Testis (tissue), 3 donors: ENCODE measurements around the gene A1BG. TPM values are rescaled to one million over a fixed set of nuclear protein-coding genes. Genes with fewer than 3 reads are reported as not detected.

Experiments used
- DNase-seq: peaks from one replicate; pipeline ENCODE4 v3.0.0-alpha.2; 2019
- H3K27ac ChIP-seq, 2 donors: fragments of 200-600 bp; sonication (generic); one replicate each; pipeline ENCODE4 v1.5.1; 2019
- H3K27me3 ChIP-seq: fragments of 200-600 bp; sonication (generic); one replicate; pipeline ENCODE4 v1.5.1; 2019
- H3K36me3 ChIP-seq: fragments of 200-600 bp; sonication (generic); one replicate; pipeline ENCODE4 v1.5.1; 2017; ENCODE audit warnings: low read depth; ENCODE audit errors: missing control alignments
- H3K4me1 ChIP-seq: fragments of 200-600 bp; sonication (generic); one replicate; pipeline ENCODE4 v1.5.1; 2019
- H3K4me3 ChIP-seq, 2 donors: fragments of 200-600 bp; sonication (generic); one replicate each; pipeline ENCODE4 v1.5.1; 2017 to 2019
- H3K9me3 ChIP-seq: fragments of 200-600 bp; sonication (generic); one replicate; pipeline ENCODE4 v1.5.1; 2017
- CTCF ChIP-seq, 3 experiments: fragments of 450-650 bp in 2 of 3; fragments of 200-600 bp in 1 of 3; sonication (generic) in 1 of 3; IDR thresholded peaks; one replicate each; pipeline ENCODE4 v1.5.1; 2016 to 2019; ENCODE audit warnings: antibody characterized with exemption in 3 of 3, mild to moderate bottlenecking in 2 of 3, moderate library complexity in 1 of 3
- POLR2A ChIP-seq: fragments of 450-650 bp; IDR thresholded peaks from one replicate; pipeline ENCODE4 v1.6.1; 2017; ENCODE audit warnings: antibody characterized with exemption, mild to moderate bottlenecking, moderate library complexity
- WGBS, 2 donors: methylation state at CpG; one replicate each; pipeline ENCODE4 v1.1.5; 2018; 5-methylcytosine and 5-hydroxymethylcytosine counted together
- intact Hi-C: fragments of 100-400 bp; cut with DNase I; formaldehyde crosslinking; loops from one replicate; pipeline ENCODE4 v1.15.1; 2023; ENCODE audit warnings: low total_unique reads
- polyA plus RNA-seq: library from polyadenylated mRNA; stranded (reverse); fragments of 350-450 nt; fragmentation: Illumina TruSeq; extraction: RNeasy Lipid Tissue Mini Kit (QIAGEN cat#74804); gene quantifications from one replicate; pipeline ENCODE4 v1.2.3, GENCODE V29; 2014; ENCODE audit warnings: low read depth, low replicate concordance; ENCODE audit not compliant: insufficient read depth
- total RNA-seq, 2 donors: library from RNA; depleted of rRNA; stranded (reverse); fragments of >200 nt; gene quantifications; one replicate each; pipeline ENCODE4 v1.2.3, GENCODE V29; 2016

Gene A1BG
- total and polyA plus RNA-seq, 3 donors from 2014 or later = 3.5 to 13.1 (median 4.5) TPM

- no peak overlapping the region for H3K4me3 ChIP-seq
- no peaks in the 10 kb centered on the region for H3K4me1 ChIP-seq
- no peaks in the 10 kb centered on the region for H3K9me3 ChIP-seq
- TF ChIP-seq POLR2A (no peak), CTCF (IDR thresholded peaks at IDR 0.05) (no peak)
- WGBS, 2 donors = 88 to 90% methylated on average over 3 to 5 of the region's 5 CpGs
- H3K27ac ChIP-seq = no peak overlapping the region
- H3K36me3 ChIP-seq = no peaks in the 10 kb centered on the region
- no peaks in the 10 kb centered on the region for H3K27me3 ChIP-seq
- DNase-seq = no peak
- intact Hi-C loops = no loop called here
Measured at GRCh38 chr19:58364146-58364545, 10.9 kb upstream of the A1BG start.

DNA sequence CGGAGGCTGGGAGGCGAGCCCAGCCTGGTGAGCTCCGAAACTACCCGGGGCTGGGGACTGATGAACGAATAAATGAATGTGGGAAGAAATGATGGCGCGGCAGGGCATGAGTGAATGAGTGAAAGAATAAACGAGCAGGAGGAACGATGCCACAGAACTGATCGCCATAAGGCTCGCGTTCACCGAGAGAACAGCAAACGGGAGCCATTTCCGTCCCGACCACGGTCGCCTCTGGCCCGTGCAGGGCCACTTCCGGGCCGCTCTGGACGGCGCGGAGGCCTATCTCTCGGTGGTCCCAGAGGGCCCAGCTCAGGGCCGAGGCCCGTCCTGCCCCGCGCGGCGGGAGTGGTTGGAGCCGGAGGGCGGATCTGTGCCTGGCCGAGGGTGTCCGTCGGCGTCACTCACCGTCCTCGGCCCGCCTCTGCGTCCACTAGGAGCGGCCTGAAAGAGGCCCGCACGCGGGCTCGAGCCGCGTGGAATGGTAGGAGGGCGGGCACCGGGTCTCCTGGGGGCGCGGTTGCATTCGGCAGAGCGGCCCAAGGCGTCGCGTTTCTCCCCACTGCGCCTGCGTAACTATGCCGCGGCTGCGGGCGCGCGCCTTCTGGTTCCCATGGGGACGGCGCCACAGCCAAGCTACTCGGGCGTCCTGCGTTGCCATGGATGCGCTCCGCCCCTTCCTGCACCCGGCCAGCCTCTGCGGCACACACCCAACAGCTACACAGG, 9.1 kb upstream of the A1BG start, which contains the start of gene ZNF497:
Gene ZNF497, minus strand, starts transcription at position 480 of the 723 bp plus-strand sequence. CDS start 5,116 bp downstream, outside the sequence.
- 0% methylated on average over 11 to 62 of the region's 74 CpGs for WGBS, 2 donors
- H3K4me3 ChIP-seq = peak within 1 kb of the TSS; percentile 75 to 89
- peak; percentile 98 for DNase-seq
- TF ChIP-seq CTCF (IDR thresholded peaks at IDR 0.05) (peak in 1 of 3 experiments; percentile 19), POLR2A (no peak)
- no peaks in the 10 kb centered on the region for H3K9me3 ChIP-seq
- no peaks in the 10 kb centered on the region for H3K4me1 ChIP-seq
- peak within 1 kb of the TSS; percentile 87 to 88 for H3K27ac ChIP-seq
- no peaks in the 10 kb centered on the region for H3K27me3 ChIP-seq
- intact Hi-C loops = no loop called here
- H3K36me3 ChIP-seq = no peaks in the 10 kb centered on the region

DNA sequence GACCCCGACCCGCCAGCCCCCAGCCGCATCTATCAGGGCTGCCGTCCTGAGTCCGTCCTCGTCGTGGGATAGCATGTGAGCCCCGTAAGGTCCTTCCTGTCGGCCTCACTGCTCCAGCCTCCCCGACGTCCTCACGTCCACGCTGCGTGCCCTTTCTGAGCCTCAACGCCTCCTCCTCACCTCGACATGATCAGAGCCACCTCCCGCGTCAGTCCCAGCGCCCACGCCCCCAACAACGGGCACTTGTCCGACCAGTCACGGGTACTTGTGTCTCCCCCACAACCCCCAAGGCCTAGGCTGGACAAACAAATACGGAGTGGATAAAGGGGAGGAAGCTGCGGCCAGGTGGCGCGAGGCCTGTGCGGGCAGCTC, 8.6 kb upstream of the A1BG start:
- WGBS, 2 donors = 2 to 5% methylated on average over 20 to 28 of the region's 28 CpGs
- TF ChIP-seq CTCF (IDR thresholded peaks at IDR 0.05) (no peak), POLR2A (no peak)
- Histone ChIP-seq H3K9me3 (no peaks in the 10 kb centered on the region), H3K36me3 (no peaks in the 10 kb centered on the region), H3K27me3 (no peaks in the 10 kb centered on the region), H3K4me1 (no peaks in the 10 kb centered on the region), H3K4me3 (peak overlapping the region; percentile 75 to 89), H3K27ac (peak overlapping the region; percentile 87 to 88)
- DNase-seq = peak; percentile 63
- intact Hi-C loops = no loop called here

DNA sequence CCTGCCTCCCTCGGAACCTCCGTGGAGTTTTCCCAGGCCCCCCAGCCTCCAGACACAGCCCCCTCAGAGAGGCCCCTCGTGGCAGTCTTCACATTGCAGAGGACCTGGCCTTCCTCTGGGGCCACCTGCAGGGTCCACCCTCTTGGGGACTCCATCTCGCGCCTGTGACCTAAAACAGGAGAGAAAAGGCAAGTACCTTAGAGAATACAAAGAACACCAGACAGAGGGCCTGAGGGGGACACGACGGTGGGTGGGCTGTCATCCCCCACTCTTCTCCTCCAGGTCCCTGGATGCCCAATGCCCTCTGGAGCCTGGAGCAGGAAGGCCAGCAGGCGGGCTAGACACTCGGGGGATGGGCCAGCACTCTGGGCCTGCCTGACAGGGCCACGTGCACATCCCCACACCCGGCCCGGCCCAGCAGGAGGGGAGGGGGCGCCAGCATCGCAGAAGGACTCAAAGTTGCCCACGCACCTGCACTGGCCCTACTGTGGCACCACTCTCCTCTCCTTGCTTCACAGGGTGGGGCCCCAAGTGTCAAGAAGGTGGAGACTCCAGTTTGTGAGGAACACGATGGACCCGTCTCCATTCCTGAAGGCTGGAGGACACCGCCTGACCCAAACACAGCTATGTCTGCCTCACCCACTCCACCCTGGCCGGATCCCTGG, 4.3 kb upstream of the A1BG start:
- Histone ChIP-seq H3K36me3 (no peaks in the 10 kb centered on the region), H3K4me3 (peak overlapping the region; percentile 26 to 49), H3K4me1 (no peaks in the 10 kb centered on the region), H3K27ac (no peak overlapping the region), H3K27me3 (no peaks in the 10 kb centered on the region), H3K9me3 (no peaks in the 10 kb centered on the region)
- intact Hi-C loops = no loop called here
- DNase-seq = no peak
- no peak for TF ChIP-seq CTCF (IDR thresholded peaks at IDR 0.05)
- TF ChIP-seq POLR2A = no peak
- WGBS, 2 donors = 56 to 58% methylated on average over 13 to 18 of the region's 19 CpGs
